GM12865 (cell line): ENCODE measurements around the gene RPS13.
"Not testable (repeated sequence)": the region's sequence is repeated elsewhere in the genome, so short reads cannot be mapped to it uniquely, and the experiment has no call there.

ENCODE experiments used
- DNase-seq: peaks from one replicate; pipeline ENCODE4 v3.0.0; 2010; ENCODE audit warnings: low read depth
- H3K4me3 ChIP-seq: 2 replicates; pipeline ENCODE4 v1.5.1; 2011; ENCODE audit warnings: mild to moderate bottlenecking, low read depth, low read length, control low read depth
- TF ChIP-seq, protein P1 (sequence below): IDR thresholded peaks from 2 replicates; pipeline ENCODE4 v1.5.1; 2011; ENCODE audit warnings: low read length, control low read depth, low read depth, inconsistent platforms; ENCODE audit not compliant: insufficient read depth; ENCODE audit errors: missing control alignments

The RPS13 gene

GRCh38 chr11:17077520-17078401 lies at the start of gene RPS13:
TSS of gene RPS13 (minus strand) at chr11:17077667. CDS start at chr11:17077641, 26 bp downstream.
- TF ChIP-seq, protein P1, sequence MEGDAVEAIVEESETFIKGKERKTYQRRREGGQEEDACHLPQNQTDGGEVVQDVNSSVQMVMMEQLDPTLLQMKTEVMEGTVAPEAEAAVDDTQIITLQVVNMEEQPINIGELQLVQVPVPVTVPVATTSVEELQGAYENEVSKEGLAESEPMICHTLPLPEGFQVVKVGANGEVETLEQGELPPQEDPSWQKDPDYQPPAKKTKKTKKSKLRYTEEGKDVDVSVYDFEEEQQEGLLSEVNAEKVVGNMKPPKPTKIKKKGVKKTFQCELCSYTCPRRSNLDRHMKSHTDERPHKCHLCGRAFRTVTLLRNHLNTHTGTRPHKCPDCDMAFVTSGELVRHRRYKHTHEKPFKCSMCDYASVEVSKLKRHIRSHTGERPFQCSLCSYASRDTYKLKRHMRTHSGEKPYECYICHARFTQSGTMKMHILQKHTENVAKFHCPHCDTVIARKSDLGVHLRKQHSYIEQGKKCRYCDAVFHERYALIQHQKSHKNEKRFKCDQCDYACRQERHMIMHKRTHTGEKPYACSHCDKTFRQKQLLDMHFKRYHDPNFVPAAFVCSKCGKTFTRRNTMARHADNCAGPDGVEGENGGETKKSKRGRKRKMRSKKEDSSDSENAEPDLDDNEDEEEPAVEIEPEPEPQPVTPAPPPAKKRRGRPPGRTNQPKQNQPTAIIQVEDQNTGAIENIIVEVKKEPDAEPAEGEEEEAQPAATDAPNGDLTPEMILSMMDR, result no peak
- DNase-seq, result peak; percentile 99
- H3K4me3 ChIP-seq, result peak within 1 kb of the TSS; percentile 76

DNA sequence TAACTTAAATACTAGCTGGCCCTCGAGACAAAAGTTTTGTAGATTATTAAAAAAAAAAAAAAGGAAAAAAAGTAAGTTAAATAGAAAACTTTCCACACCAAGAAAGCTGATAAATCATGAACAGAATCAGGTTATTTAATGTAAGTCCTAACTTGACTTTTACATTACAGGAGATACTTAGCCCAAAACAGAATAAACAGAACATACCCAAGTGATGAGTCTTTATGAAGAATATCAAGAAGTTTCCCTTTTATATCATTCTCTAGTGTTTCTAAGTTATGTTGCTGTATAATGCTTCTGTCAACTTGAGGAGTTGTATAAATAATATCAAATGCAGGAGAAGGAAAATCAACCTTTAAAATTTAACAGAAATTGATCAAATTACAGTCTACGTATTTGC lies 44.5 kb upstream of the RPS13 start:
- TF ChIP-seq, protein P1, result no peak
- no peak for DNase-seq
- no peak overlapping the region for H3K4me3 ChIP-seq

GRCh38 chr11:17117262-17117661 lies 39.8 kb upstream of the RPS13 start:
- TF ChIP-seq, protein P1, result no peak
- no peak overlapping the region for H3K4me3 ChIP-seq
- no peak for DNase-seq

GRCh38 chr11:17116117-17116516 lies 38.6 kb upstream of the RPS13 start:
- no peak overlapping the region for H3K4me3 ChIP-seq
- DNase-seq, result no peak
- TF ChIP-seq, protein P1, result no peak

DNA sequence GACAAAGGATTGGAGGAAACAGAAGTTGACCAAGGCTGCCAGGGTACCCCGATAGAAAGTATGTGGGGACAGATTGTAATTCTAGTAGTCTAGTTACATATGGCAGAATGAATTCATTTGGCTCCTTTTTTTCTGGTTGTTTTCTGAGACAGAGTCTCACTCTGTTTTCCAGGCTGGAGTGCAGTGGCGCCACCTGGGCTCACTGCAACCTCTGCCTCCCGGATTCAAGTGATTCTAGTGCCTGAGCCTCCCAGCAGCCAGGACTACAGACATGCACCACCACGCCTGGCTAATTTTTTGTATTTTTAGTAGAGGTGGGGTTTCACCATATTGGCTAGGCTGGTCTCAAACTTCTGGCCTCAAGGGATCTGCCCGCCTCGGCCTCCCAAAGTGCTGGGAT lies 30.3 kb upstream of the RPS13 start:
- DNase-seq, H3K4me3 ChIP-seq: not testable (repeated sequence)

- H3K4me3 ChIP-seq, DNase-seq: not testable (repeated sequence)
Measured at GRCh38 chr11:17105404-17106040, 28.1 kb upstream of the RPS13 start.

DNA sequence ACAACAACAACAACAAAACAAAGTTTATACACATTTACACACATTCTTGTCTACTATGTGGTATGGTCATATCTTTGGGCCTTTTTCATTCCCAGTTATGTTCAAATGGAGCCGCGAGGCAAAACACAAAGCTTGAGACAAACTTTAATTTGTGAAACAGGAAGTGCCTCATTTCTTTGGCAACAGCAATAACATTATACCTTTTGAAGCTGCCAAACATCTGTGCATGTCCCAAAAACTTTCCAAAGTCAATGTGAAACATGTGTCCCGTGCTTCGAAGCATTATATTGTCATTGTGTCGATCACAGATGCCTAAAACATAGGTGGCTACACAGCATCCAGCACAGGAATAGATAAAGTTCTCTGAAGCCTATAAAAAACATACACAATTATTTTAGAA lies 25.0 kb upstream of the RPS13 start:
- TF ChIP-seq, protein P1, result no peak
- no peak overlapping the region for H3K4me3 ChIP-seq
- no peak for DNase-seq

GRCh38 chr11:17098658-17099057 lies 21.2 kb upstream of the RPS13 start:
- no peak overlapping the region for H3K4me3 ChIP-seq
- TF ChIP-seq, protein P1, result no peak
- DNase-seq, result no peak
